ENCODE data around the gene TRIM46.
"Not testable (repeated sequence)": the region's sequence is repeated elsewhere in the genome, so short reads cannot be mapped to it uniquely, and the experiment has no call there.

The TRIM46 gene

DNA sequence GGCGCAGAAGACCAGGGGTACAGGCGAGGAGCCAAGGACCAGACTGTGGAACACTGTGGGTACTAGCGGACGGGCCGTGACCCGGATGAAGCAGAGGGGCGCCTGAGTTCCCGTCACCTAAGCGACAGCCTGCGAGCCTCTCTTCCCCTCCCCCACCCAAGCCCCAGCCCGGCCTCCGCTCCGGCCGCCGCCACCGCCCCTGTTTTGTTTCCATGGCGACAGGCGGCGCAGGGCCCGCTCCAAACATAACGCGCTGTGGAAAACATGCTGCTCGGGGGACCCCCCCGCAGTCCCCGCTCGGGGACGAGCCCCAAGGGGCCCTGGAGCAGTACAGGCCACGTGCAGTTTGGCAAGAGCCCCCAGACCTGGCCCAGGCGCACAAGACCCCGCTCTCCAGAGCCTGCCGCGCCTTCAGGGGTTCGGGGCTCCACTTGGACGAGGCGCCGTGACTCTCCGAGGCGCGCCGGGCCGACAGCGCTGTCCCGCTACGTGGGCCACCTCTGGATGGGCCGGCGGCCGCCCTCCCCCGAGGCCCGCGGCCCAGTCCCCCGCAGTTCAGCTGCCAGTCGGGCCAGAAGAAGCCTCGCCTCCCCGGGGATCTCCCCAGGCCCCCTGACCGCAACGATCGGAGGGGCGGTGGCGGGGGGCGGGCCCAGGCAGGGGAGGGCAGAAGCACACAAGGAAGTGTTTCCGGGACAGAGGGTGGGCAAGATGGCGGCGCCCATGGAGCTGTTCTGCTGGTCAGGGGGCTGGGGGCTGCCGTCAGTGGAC is 35.1 kb downstream of the TRIM46 start, which contains the start of gene MTX1:
TSS of gene MTX1 (plus strand) at position 155 of the 771 bp plus-strand sequence. CDS start at position 265, 110 bp downstream.
- no peak for FAIRE-seq

DNA sequence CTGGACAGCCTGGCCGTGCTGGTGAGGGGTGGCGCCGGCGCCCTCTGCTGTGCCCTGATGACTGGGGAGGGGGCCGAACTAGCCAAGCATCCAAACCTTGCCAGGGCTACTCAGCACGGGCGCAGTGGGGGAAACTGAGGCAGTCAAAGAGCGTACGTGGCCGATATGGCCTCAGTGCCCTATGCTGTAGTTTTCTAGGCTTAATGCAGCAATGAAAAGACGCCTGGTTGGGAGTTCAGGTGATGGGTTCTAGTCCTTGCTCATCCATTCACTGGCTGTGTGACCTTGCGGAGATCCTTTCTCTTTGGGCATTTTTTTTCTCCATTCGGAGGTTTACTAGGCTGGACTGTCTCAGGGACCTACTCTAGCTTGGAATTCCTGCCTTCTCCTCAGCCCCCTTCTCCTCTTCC is 35.7 kb downstream of the TRIM46 start:
- no peak for FAIRE-seq

DNA sequence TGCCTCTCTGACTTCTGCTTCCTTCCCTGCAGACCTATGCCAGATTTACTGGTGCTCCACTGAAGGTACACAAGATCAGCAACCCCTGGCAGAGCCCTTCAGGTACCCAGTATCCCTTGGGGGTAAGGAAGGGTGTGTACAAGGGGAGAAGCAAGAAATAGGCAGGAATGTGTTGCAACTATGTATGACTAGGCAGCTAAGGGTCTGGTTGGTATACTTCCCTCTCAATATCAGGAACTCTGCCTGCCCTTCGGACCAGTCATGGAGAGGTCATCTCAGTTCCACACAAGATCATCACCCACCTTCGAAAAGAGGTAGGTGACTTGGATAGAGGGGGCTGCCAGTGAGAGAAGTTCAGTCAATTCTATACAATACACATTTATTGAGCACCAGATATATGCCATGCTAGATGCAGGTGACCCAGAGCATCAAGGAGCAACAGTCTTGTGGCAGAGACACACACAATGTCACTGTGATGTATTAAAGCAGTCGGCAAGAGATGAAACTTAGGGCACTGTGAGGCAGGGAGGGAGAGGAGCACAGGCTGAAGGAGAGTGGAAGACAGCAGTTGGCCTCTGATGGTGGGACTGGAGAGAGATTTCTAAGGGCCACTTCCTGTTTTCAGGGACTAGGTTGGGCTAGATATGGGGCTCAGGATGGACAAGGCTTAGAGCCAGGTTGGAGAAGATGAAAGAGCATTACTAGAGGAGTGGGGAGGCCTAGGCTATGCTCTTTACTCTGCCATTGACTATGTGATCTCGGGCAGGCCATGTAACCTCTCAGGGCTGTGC is 36.9 kb downstream of the TRIM46 start:
- no peak for FAIRE-seq

DNA sequence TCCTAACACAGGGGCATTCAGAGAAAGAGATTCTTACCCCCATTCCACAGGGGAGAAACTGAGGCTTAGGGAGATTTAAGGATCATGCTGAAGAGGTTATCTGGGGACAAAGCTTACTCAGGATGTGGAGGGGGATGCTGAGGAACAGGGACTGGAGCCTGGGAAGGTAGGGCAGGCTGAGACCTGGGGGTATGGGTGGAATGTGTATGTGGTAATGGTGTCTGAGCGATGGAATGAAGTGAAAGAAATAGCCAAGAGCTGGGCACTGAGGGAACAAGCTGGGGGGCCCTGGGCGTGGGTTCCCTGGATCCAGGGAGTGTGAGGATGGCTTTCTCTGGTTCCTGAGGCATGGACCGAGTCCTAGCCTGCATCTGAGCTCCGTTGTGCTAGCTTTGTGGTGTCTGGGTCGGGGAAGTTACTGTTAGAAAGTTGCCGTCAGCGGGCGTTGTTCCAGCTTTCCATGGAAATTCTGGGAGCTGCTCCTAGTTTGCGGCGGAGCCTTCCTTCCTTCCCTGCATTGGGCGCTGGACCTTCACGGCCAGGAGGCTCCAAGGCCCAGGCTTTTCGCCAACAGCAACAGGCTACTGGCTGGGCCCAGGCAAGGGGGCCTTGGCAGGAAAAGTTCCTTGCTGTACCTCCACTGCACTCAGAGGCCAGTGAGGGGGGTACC is 37.9 kb downstream of the TRIM46 start:
- FAIRE-seq: not testable (repeated sequence)

DNA sequence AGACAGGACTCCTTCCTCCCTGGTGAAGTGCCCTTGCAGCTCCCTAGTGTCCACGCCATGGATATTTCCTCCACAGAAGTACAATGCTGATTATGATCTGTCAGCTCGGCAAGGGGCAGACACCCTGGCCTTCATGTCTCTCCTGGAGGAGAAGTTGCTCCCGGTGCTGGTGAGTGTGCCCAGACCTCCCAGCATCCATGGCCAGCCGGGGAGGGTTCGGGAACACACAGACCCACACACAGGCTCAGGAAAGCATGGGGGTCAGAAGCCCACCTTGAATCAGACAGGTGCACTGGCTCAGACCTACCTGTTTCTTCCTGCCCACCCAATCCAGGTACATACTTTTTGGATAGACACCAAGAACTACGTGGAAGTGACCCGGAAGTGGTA is 38.4 kb downstream of the TRIM46 start:
- FAIRE-seq: not testable (repeated sequence)

DNA sequence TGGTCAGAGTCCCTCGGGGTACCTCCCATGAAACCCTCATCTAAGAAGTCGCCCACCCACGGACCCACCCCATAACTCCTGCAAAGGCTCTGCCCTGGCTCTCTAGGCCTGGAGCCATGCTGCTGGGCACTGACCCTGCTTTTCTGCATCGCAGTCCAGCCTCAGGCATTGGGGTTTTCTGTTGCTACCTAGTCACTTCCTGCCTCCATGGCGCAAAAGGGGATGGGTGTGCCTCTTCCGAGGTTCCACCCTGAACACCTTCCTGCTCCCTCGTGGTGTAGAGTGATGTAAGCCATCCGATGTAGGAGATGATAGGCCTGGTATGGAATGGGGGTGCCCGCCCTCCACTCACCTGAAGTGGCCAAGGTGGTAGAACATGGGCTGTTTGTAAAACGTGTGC is 41.1 kb downstream of the TRIM46 start:
- FAIRE-seq: not testable (repeated sequence)

DNA sequence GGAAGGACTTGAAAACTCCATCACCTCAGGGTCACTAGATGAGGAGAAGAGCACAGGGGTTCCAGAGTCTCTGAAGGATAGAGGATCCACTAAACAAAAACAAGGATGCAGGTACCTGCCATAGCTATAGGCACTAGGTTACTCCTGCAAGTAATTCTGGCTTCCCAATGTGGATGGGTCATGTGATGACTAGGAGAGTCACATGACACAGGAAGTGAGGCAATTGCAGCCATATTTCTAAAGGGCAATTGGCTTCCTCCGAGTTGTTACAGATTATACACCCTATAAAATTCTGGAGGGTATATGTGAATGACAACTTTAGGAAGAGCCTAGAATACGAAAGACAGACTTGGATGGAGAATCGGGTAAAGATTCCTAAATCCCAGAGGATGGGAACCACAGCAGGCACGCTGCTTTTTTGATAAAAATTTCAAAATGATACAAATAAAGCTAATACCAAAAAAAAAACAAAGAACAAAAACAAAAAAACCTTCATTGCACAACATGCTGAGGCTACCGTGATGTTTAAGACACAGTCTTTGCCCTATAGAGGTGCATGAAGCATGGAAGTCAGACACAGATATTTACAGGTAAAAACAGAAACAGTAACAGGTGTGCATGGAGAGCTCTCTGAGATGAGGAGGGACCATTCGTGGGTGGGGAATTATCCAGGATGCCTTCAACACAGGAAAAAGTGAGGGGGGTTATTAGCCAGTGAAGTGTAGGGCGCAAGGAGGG is 45.4 kb downstream of the TRIM46 start:
- no peak for FAIRE-seq

DNA sequence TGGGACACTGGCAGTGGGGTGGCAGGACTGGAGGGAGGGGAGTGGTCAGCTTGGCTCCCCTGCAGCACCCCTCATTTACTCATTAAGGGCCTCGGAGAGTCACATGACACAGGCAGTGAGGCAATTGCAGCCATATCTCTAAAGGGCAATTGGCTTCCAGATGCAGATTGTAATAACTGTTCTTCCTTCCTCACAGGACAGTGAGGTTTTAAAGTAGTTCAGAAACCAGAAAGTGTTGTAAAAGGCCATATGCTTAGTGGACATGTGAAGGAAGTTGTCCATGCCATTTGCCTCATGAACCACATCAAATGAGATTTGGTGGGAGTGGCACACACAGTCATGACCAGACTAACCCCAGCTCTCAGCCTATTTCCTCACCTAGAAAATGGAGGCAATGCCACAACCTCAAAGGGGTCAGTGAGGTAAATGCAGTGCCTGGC is 46.0 kb downstream of the TRIM46 start:
- no peak for FAIRE-seq

DNA sequence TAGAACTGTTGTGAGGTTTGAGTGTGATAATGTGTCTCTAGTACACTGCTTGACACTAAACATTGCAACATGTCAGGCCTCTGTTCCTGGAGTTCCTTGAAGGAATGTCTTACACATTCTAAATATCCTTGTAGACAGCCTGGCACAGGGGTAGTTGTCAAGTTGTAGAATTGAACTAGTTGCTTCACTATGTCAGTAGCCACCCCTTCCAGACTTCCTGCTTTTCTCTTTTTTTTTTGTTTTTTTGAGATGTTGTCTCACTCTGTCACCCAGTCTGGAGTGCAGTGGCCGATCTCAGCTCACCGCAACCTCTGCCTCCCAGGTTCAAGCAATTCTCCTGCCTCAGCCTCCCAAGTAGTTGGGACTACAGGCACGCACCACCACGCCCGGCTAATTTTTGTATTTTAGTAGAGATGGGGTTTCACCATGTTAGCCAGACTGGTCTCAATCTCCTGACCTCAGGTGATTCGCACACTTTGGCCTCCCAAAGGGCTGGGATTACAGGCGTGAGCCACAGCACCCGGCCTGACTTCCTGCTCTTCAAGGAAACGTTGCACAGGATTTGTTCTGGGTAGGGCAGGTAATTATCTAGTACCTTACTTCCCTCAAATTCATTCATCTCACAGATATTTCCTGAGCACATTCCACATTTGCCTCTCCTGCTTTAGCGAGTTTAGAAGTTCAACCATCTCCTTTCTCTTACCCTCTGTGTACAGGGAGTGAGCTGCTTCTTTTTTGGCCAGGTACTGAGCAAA is 46.7 kb downstream of the TRIM46 start:
- FAIRE-seq: not testable (repeated sequence)

DNA sequence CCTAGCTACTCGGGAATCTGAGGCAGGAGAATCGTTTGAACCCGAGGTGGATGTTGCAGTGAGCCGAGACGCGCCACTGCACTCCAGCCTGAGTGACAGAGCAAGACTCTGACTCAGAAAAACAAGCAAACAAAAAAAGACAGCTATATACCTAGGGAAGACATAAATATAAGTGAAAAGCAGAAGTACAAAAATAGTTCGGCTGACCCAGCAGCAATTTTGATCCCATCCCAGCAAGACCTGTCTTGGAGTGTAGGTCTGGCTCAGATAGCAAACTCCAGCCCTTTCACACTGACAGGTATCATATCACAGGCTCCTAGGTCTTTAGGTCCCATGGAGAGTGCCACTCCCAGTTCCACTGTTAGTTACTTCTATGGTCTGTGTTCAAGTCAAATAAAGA is 49.4 kb downstream of the TRIM46 start:
- no peak for FAIRE-seq

DNA sequence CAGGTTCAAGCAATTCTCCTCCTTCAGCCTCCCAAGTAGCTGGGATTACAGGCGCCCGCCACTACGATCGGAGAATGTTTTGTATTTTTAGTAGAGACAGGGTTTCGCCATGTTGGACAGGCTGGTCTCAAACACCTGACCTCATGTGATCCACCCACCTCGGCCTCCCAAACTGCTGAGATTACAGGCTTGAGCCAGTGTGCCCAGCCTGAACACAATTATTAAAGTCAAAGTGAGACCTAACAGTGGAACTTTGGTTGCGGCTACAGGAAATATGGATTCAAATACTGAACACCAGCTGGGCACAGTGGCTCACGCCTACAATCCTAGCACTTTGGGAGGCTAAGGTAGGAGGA is 51.7 kb downstream of the TRIM46 start:
- not testable (repeated sequence) for FAIRE-seq

DNA sequence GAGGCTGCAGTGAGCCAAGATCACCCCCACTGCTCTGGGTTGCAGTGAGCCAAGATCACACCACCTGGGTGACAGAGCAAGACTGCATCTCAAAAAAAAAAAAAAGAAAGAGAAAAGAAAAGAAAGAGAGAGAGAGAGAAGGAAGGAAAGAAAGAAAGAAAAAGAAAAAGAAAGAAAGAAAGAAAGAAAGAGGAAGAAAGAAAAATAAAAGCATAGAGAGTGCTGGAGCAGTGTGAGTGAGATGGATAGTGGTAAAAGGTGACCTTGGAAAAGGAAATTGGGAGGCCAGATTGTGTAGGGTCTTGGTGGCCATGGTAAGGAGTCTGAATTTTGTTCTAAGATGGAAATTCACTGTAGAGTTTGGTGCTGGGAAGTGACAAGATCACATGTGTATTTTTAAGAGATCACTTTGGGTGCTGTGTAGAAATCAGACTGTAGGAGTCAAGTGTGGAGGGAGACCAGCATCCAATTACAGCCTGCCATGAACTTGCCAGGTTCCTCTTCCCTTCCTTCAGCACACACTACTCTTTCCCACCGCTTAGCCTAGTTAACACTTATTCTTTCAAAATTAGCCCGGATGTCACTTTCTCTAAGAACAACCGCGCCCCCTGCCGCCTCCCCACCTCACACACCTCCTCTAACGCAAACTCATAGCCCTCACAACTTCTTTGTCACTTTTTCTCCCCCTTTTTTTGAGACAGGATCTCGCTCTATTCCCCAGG is 52.7 kb downstream of the TRIM46 start:
- FAIRE-seq: no peak

DNA sequence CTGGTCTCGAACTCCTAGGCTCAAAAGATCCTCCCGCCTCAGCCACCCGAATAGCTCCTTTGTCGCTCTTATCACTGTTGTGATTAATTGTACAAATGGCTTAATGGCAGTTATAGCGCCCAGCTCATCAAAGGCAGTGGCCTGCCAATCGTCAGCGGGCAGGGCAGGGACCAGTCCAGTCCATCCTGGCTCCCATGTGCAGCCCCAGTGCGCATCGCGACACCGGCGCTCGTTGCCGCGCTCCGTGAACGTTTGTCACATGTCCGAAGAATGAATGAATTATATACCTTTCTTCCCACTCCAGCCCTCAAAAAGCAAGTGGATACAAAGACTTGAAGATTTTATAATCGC is 53.2 kb downstream of the TRIM46 start:
- no peak for FAIRE-seq

DNA sequence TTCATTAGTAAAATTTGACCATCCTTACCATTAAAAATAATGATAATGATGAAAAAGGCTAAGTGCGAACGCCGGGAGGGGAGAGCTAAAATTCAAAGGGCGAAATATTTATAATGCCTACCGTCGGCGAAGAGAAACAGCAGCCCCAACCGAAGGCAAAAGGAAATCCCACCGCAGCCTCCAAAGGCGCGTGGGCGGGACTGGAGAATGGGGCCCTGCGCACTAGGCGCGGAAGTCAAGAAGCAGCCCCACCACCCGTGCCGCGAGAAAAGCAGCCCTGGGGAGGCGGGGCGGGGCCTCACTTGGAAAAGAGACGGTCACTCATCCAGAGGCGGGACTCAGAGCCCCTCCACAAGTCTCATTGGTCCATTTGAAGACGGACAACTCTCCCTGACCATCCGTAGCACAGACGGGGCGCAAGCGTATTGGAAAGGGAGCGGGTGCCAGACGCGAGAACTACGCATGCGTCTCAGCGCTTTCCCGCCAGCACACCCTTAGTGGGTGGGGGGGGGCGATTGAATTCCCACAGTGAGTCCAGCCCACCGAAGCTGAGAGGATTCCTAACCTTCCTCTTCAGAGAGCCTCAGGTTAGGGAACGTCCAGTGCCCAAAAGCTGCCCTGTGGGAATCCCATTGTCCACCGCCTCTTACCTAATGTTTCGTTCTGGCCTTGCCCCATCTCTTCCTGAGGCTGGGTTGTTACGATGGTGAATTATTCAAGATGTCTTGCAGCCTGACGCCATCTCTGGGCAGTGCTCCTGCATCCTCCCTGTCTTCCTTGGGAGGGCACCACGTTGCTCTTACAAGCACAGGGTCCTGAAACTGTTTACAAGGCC is 53.8 kb downstream of the TRIM46 start:
- peak; percentile 94 for FAIRE-seq

DNA sequence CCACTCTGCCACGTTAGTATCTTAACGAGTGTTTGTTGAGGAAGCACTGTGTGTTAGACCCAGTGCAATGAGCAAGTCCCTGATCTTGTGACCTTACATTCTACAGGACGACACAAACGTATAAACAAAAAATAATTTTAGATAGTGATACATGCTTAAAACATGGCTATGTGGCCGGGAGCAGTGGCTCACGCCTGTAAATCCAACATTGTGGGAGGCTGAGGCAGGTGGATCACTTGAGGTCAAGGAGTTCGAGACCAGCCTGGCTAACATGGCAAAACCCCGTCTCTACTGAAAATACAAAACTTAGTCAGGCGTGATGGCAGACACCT is 54.4 kb downstream of the TRIM46 start:
- FAIRE-seq: no peak

DNA sequence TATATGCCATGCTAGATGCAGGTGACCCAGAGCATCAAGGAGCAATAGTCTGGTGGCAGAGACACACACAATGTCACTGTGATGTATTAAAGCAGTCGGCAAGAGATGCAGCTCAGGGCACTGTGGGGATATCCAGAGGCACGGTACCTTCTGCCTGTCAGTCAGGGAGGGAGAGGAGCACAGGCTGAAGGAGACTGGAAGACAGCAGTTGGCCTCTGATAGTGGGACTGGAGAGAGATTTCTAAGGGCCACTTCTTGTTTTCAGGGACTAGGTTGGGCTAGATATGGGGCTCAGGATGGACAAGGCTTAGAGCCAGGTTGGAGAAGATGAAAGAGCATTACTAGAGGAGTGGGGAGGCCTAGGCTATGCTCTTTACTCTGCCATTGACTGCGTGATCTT is 57.7 kb downstream of the TRIM46 start:
- FAIRE-seq: not testable (repeated sequence)

DNA sequence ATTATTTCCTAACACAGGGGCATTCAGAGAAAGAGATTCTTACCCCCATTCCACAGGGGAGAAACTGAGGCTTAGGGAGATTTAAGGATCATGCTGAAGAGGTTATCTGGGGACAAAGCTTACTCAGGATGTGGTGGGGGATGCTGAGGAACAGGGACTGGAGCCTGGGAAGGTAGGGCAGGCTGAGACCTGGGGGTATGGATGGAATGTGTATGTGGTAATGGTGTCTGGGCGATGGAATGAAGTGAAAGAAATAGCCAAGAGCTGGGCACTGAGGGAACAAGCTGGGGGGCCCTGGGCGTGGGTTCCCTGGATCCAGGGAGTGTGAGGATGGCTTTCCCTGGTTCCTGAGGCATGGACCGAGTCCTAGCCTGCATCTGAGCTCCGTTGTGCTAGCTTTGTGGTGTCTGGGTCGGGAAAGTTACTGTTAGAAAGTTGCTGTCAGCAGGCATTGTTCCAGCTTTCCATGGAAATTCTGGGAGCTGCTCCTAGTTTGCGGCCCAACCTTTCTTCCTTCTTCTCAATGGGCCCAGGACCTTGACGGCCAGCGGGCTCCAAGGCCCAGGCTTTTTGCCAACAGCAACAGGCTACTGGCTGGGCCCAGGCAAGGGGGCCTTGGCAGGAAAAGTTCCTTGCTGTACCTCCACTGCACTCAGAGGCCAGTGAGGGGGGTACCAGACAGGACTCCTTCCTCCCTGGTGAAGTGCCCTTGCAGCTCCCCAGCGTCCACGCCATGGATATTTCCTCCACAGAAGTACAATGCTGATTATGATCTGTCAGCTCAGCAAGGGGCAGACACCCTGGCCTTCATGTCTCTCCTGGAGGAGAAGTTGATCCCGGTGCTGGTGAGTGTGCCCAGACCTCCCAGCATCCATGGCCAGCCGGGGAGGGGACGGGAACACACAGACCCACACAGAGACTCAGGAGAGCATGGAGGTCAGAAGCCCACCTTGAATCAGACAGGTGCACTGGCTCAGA is 58.6 kb downstream of the TRIM46 start:
- not testable (repeated sequence) for FAIRE-seq

DNA sequence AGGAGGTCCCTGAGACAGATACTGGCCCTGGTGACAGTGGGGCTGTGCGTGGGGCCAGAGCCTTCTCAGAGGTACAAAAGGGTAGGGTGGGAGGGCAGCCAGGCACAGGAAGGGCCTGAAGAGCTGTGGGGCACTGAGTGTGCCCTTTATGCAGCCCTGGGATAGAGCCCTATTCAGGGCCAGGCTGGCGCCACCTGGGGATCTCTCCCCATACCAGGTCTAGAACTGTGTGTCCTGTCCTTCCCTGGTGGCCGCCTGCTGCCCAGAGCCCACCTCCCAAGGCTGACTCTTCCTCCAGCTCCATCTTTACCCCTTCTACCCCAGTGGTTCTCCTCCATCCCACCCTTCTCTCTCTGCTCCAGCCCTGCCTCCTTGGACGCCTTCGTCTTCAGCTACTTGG is 59.9 kb downstream of the TRIM46 start:
- not testable (repeated sequence) for FAIRE-seq
